Dendritic cell treated with granulocyte-macrophage colony-stimulating factor and Interleukin-4, amounts not matched to agents 40 ng/mL and 50 ng/mL, for 4 days (primary cell): ENCODE results near the gene PDE1A.

Experiments used
- H3K27ac Mint-ChIP-seq: one replicate; pipeline ENCODE4 v1.8.0; 2022; ENCODE audit warnings: mild to moderate bottlenecking, mixed read lengths
- H3K27me3 Mint-ChIP-seq: one replicate; pipeline ENCODE4 v1.8.0; 2022; ENCODE audit warnings: mild to moderate bottlenecking, mixed read lengths
- H3K36me3 Mint-ChIP-seq: one replicate; pipeline ENCODE4 v1.8.0; 2022; ENCODE audit warnings: low read depth, mixed read lengths
- H3K4me1 Mint-ChIP-seq: one replicate; pipeline ENCODE4 v1.8.0; 2022; ENCODE audit warnings: low read depth, mixed read lengths
- H3K4me3 Mint-ChIP-seq: one replicate; pipeline ENCODE4 v1.8.0; 2022; ENCODE audit warnings: mild to moderate bottlenecking, moderate library complexity, mixed read lengths
- H3K9me3 Mint-ChIP-seq: one replicate; pipeline ENCODE4 v1.8.0; 2022; ENCODE audit warnings: mixed read lengths
- intact Hi-C: fragments of 100-400 bp; cut with micrococcal nuclease; formaldehyde crosslinking; loops from one replicate; pipeline ENCODE4 v1.15.0; 2022

Gene PDE1A

DNA sequence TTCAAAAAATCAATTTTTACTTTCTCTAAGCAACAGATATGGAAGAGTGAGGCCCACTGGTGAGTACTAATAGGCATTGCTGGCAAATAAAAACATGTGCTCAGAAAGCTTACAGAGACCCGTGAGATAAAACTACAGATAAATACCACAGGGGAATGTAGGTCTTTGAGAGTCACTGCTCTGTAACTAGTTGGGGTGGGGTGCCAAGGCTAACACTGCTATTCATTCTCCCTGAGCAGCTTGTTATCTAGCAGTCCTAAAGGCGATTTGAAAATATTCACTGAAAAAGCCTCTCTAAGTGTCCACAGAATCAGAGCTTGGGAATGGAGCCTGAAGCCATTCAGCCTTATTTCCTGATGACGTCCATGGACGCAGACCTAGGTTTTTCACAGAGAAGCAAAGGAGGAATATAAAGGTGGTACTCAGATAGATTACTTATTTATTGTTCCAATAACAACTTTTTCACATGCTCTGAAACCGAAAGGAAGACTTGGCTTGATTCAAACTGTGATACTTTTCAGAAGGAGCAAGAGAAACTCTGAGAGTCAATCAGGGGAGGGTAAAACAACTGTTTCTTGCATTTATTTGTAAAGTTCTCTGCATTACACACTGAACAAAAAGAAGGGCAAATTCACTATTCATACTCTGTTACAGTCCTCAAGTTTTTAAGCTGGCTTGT is 252.8 kb downstream of the PDE1A start:
- intact Hi-C loops = no loop called here
- no peaks in the 10 kb centered on the region for H3K36me3 Mint-ChIP-seq

DNA sequence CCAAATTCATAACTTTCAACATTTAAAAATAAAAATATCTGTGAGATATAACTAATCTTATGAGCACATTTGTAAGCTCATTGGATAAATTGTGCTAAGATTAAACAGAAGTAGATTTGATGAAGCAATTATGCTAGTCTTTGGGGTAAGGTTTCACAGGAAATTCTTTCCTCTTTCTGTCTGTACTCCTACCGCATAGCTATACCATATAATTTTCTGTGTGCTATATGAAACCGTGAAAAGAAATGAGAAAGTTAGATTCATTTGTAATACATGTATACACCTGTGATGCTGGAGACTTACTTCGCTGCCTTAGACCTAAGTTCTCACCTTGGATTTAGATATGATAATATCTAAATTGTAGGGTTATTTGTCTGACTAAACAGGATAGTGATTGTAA is 256.5 kb downstream of the PDE1A start:
- Mint-ChIP-seq H3K36me3 (no peaks in the 10 kb centered on the region), H3K4me3 (no peak overlapping the region), H3K9me3 (no peaks in the 10 kb centered on the region), H3K27ac (no peak overlapping the region), H3K27me3 (no peaks in the 10 kb centered on the region), H3K4me1 (peaks cover 6% of the 10 kb centered on the region)
- intact Hi-C loops = no loop called here

More for the DNA sequence above, 252.8 kb downstream of the PDE1A start:
- Mint-ChIP-seq H3K9me3 (no peaks in the 10 kb centered on the region), H3K27ac (no peak overlapping the region), H3K27me3 (no peaks in the 10 kb centered on the region), H3K4me3 (no peak overlapping the region), H3K4me1 (peaks cover 6% of the 10 kb centered on the region)

DNA sequence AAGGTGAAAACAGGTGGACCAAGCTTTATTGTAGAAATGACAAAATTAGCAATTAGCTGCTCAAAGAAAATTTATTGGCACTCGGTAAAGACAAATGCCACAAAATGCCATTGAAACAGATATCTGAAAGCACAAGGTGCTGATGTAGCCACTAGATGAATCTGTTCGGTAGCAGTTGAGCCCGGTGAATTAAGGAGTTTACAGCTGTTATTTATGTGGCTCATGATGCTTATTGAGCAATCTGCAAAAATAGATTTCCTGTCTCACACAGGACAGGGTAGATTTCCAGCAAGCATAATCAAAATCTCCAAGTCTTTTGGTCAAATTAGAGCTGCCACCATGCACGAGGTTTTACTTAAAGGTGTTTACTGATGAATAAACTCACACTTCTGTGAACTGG is 259.0 kb downstream of the PDE1A start:
- H3K4me3 Mint-ChIP-seq = no peak overlapping the region
- peaks cover 6% of the 10 kb centered on the region for H3K4me1 Mint-ChIP-seq
- intact Hi-C loops = no loop called here
- H3K27me3 Mint-ChIP-seq = no peaks in the 10 kb centered on the region
- no peak overlapping the region for H3K27ac Mint-ChIP-seq
- no peaks in the 10 kb centered on the region for H3K9me3 Mint-ChIP-seq
- H3K36me3 Mint-ChIP-seq = no peaks in the 10 kb centered on the region

DNA sequence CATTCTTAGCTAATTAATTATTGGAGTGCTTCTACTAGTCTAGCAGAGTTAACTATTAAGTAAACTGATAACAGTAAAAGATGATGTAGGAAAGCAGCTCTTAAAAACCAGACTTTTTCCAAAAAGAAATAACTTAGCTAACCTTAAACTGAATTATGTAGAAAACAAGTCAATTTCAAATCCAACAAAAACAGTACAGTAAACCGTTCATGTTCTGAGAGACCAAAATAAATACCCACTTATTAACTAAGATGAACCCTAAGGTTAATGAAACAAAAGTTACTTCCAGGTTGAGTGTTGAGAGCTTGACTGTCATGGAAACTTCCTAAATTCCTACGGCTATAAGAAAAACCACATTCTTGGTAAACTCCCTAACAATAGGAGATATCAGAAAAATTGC is 260.0 kb downstream of the PDE1A start:
- no peaks in the 10 kb centered on the region for H3K9me3 Mint-ChIP-seq
- intact Hi-C loops = no loop called here
- no peaks in the 10 kb centered on the region for H3K27me3 Mint-ChIP-seq
- no peak overlapping the region for H3K27ac Mint-ChIP-seq
- H3K36me3 Mint-ChIP-seq = no peaks in the 10 kb centered on the region
- peaks cover 4% of the 10 kb centered on the region for H3K4me1 Mint-ChIP-seq
- no peak overlapping the region for H3K4me3 Mint-ChIP-seq

DNA sequence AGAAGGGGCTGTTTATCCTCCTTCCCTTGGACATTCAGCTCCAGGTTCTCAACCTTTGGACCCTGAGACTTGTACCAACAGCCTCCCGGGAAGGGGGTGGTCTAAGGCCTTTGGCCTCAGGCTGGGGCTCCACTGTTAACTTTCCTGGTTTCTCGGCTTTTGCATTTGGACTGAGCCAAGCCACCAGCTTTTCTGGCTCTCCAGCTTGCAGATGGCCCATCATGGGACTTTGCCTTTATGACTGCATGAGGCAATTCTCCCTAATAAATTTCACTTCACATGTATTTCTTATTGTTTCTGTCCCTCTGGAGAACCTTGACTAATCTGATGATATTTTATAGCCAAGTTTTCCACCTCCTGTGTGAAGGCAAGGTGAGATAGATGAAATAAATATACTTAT is 260.4 kb downstream of the PDE1A start:
- H3K27me3 Mint-ChIP-seq = no peaks in the 10 kb centered on the region

DNA sequence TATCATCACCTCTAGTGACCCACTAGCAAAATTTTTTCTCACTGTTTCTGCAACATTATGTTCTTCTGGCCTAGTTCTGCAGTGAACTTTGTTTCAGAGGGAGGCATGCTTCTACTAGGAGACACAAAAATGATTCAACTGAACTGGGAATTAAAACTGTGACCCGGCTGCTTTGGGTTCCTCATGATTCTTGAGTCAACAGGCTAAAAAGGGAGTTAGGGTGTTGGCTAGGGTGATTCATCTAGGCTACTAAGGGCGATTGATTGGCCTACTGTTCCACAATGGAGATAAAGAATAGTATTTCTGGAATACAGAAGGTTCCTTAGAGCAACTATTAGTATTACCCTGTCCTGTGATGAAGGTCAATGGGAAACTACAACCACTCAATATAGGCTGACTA is 261.6 kb downstream of the PDE1A start:
- H3K9me3 Mint-ChIP-seq = no peaks in the 10 kb centered on the region
- no peaks in the 10 kb centered on the region for H3K27me3 Mint-ChIP-seq
- no peaks in the 10 kb centered on the region for H3K36me3 Mint-ChIP-seq
- H3K4me3 Mint-ChIP-seq = no peak overlapping the region
- intact Hi-C loops = no loop called here
- H3K4me1 Mint-ChIP-seq = no peaks in the 10 kb centered on the region
- no peak overlapping the region for H3K27ac Mint-ChIP-seq

More for the DNA sequence above, 260.4 kb downstream of the PDE1A start:
- intact Hi-C loops = no loop called here
- Mint-ChIP-seq H3K4me3 (no peak overlapping the region), H3K27ac (no peak overlapping the region), H3K4me1 (no peaks in the 10 kb centered on the region), H3K9me3 (no peaks in the 10 kb centered on the region), H3K36me3 (no peaks in the 10 kb centered on the region)

DNA sequence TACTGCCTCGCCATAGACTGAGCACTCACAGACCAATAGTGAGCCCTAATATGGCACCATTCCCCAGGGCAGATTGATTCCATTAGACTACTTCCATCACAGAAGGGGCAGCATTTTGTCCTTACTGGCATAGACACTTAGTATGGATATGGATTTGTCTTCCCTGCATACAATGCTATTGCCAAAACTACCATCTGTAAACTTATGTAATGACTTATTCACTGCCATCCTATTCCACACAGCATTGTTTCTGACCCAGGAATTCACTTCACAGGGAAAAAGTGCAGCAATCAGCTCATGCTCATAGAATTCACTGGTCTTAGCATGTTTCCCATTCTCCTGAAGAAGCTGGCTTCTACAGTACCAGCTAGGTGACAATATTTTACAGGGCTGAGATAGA is 262.1 kb downstream of the PDE1A start:
- Mint-ChIP-seq H3K27me3 (no peaks in the 10 kb centered on the region), H3K36me3 (no peaks in the 10 kb centered on the region), H3K27ac (no peak overlapping the region), H3K4me3 (no peak overlapping the region), H3K9me3 (no peaks in the 10 kb centered on the region), H3K4me1 (no peaks in the 10 kb centered on the region)
- intact Hi-C loops = no loop called here

DNA sequence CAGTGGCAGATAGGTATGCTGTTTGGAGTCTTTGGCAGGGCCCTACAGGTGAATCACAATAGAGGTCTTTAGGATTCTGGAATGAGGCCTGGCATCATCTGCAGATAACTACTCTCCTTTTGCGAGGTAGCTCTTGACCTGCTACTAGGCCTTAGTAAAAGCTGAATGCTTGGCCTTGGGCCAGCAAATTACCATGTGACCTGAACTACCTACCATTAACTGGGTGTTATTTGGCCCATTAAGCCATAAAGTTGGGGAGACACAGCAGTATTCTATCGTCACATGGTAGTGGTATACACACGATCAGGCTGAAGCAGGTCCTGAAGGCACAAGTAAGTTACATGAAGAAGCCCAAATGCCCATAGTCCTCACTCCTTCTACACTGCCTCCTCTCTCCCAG is 263.0 kb downstream of the PDE1A start:
- Mint-ChIP-seq H3K9me3 (no peaks in the 10 kb centered on the region), H3K27me3 (no peaks in the 10 kb centered on the region), H3K36me3 (no peaks in the 10 kb centered on the region), H3K4me3 (no peak overlapping the region), H3K4me1 (no peaks in the 10 kb centered on the region), H3K27ac (no peak overlapping the region)
- intact Hi-C loops = no loop called here

DNA sequence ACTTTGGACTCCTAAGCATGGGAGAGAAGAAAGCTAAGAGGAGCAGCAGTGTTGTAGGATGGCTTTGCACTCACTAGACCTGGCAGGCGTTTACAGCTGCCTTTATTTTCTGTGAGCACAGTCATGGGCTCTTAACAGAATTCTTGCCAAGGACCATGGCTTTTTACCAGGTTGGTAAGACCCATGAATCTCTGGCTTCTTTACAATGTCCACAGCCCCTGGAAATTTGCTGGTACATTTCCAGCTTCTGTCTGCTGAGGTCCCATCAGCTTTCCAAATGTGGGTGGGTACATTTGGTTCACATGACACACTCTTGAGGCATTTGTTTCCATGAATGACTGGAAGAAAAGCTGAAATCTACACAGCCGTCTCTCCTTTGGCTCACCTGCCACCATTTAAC is 278.5 kb downstream of the PDE1A start:
- intact Hi-C loops = no loop called here
- Mint-ChIP-seq H3K4me1 (no peaks in the 10 kb centered on the region), H3K36me3 (no peaks in the 10 kb centered on the region), H3K9me3 (no peaks in the 10 kb centered on the region), H3K27me3 (no peaks in the 10 kb centered on the region), H3K4me3 (no peak overlapping the region), H3K27ac (no peak overlapping the region)

DNA sequence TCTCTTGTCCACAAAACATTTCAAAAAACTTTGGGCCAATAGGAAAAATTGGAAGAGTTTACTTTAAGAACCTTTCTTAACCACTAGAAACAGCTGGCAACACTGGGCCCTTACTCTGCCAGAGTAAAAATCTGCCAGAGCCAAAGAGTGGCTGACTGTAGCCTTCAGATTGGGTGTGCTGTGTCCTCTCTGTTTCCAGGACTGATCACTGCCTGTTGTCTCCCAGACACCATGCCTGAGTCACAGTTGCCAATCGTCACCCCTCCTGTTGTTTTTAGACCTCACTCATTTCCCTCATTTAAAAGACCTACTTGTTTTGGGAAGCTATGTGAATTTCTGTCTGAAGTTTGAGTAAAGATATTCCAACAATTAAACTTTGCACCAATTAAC is 282.1 kb downstream of the PDE1A start:
- no peak overlapping the region for H3K27ac Mint-ChIP-seq
- no peaks in the 10 kb centered on the region for H3K27me3 Mint-ChIP-seq
- H3K4me1 Mint-ChIP-seq = no peaks in the 10 kb centered on the region
- H3K4me3 Mint-ChIP-seq = no peak overlapping the region
- intact Hi-C loops = no loop called here
- no peaks in the 10 kb centered on the region for H3K36me3 Mint-ChIP-seq
- H3K9me3 Mint-ChIP-seq = no peaks in the 10 kb centered on the region

DNA sequence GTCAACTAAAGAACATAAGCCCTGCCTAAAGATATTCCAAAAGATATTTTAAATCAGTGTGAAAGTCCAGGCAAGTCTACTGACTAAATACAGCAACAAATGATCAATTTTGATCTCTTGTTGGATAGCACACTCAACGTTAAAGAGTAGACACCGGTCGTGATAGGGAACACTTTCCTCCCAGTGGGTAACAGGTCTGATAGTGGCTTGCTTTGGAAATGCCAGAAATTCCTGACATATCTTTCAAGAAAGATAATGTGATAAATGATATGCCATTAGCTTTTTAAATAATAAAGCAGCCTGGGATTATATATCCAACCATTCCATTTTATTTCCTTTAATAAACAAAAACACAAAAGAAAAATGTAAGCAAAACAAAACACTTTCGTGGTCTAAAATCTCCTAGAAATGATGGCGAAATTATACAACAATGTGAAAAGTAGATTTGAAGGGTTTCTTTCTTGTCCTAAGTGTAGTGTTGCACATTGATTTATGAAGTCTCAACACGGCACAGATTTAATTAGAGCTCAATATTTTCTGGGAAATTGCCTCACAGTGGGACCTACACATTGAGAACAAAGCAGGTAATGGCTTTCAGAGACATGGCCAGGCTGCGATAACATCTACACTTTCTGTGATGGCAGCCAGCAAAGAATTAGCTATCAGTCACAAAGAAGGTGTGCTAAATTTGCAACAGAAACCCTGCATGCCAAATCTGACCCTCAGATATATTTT is 282.6 kb downstream of the PDE1A start:
- H3K36me3 Mint-ChIP-seq = no peaks in the 10 kb centered on the region
- intact Hi-C loops = no loop called here
- H3K4me1 Mint-ChIP-seq = no peaks in the 10 kb centered on the region
- H3K27ac Mint-ChIP-seq = no peak overlapping the region
- no peaks in the 10 kb centered on the region for H3K9me3 Mint-ChIP-seq
- no peak overlapping the region for H3K4me3 Mint-ChIP-seq
- no peaks in the 10 kb centered on the region for H3K27me3 Mint-ChIP-seq

DNA sequence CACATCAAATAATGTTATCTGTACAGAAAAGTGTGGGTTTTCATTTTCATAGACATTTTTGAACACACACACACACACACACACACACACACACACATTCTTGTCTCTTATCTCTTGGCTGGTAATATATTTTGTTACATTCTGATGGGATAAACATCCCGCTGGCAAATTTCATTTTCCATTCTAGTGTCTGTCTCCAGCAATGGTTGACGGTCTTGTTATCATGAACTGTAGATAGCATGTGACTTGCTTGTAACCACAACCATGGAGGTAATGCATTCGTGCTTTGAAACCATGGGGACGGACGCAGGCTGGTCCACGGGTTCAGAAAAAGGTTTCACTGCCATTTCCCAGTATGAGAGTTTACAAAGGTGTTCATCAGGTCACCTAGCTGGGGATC is 284.8 kb downstream of the PDE1A start:
- Mint-ChIP-seq H3K27ac (no peak overlapping the region), H3K9me3 (no peaks in the 10 kb centered on the region), H3K36me3 (no peaks in the 10 kb centered on the region), H3K27me3 (no peaks in the 10 kb centered on the region), H3K4me1 (no peaks in the 10 kb centered on the region), H3K4me3 (no peak overlapping the region)
- intact Hi-C loops = no loop called here

DNA sequence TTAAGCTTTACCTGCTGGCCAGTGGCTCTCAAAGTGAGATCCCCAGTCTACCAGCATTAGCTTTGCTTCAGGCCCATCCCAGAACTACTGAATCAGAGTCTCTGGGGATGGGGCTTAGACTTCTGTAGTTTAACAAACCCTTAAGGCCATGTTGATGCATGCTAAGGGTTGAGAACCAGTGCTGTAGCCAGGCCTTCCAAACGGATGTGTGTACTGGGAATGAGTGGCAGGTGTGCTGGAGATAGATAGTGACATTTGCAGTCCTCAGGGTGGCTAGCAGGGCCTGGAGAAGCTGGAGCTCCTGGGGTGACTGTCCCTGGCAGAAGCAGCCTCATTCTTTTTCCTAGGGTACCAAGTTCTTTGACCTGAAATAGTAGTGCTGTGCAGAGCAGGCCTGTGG is 292.6 kb downstream of the PDE1A start:
- Mint-ChIP-seq H3K4me3 (no peak overlapping the region), H3K9me3 (no peaks in the 10 kb centered on the region), H3K27ac (no peak overlapping the region), H3K27me3 (no peaks in the 10 kb centered on the region), H3K4me1 (no peaks in the 10 kb centered on the region), H3K36me3 (no peaks in the 10 kb centered on the region)
- intact Hi-C loops = no loop called here

DNA sequence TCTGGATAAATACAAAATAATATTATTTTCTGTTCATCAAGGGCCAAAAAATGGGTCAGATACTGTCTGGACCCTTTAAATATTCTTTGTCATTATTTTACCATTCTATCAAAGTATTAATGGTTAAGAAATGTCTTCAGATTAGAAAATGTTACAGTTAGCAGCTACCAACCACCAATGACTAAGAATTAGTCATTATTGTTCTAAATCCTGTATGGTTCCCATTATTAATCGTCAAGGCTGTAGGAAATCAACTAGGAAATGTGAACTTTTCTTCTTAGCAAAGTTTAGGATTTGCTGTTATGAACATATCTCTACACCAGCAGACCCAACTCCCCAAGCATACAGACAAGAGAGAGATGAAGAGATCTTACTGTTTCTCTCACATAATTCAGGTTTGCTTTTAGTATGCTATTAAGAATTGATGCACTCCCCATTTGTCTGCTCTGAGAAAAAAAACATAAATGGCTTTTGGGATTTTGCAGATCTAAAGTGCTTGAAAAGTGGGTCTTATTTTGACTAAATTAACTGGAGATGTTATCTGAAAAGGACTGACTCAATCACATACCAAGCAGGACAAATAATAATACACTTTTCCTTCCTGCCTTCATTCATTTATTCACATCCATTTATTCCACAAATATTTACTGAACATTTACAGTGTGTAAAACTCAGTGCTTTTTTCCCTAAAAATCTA is 293.5 kb downstream of the PDE1A start:
- no peak overlapping the region for H3K4me3 Mint-ChIP-seq
- no peak overlapping the region for H3K27ac Mint-ChIP-seq
- no peaks in the 10 kb centered on the region for H3K9me3 Mint-ChIP-seq
- H3K4me1 Mint-ChIP-seq = no peaks in the 10 kb centered on the region
- no peaks in the 10 kb centered on the region for H3K36me3 Mint-ChIP-seq
- H3K27me3 Mint-ChIP-seq = no peaks in the 10 kb centered on the region
- intact Hi-C loops = no loop called here
